H9 (cell line): Measurements from ENCODE around the gene CYB5B. TPM values are rescaled to one million over a fixed set of nuclear protein-coding genes. Genes with fewer than 3 reads are reported as not detected.

Source experiments
- DNase-seq: peaks from one replicate; pipeline ENCODE4 v3.0.0-alpha.2; 2017
- H2AFZ ChIP-seq: one replicate; pipeline ENCODE4 v1.6.1; 2013; ENCODE audit warnings: mild to moderate bottlenecking, low read length, control low read depth, moderate library complexity
- H2AK5ac ChIP-seq: 2 replicates; pipeline ENCODE4 v1.6.1; 2013; ENCODE audit warnings: low read length, control low read depth, mixed read lengths; ENCODE audit not compliant: insufficient read length
- H2BK120ac ChIP-seq: one replicate; pipeline ENCODE4 v1.6.1; 2013; ENCODE audit warnings: low read depth, mild to moderate bottlenecking, low read length, control low read depth, inconsistent platforms; ENCODE audit not compliant: poor library complexity, severe bottlenecking
- H2BK12ac ChIP-seq: 2 replicates; pipeline ENCODE4 v1.6.1; 2013; ENCODE audit warnings: low read length, control low read depth, mixed read lengths, low read depth; ENCODE audit not compliant: insufficient read length
- H2BK15ac ChIP-seq: 2 replicates; pipeline ENCODE4 v1.6.1; 2013; ENCODE audit warnings: low read depth, low read length, control low read depth
- H2BK20ac ChIP-seq: one replicate; pipeline ENCODE4 v1.6.1; 2013; ENCODE audit warnings: low read depth, mild to moderate bottlenecking, low read length, control low read depth, inconsistent platforms; ENCODE audit not compliant: poor library complexity, severe bottlenecking
- H2BK5ac ChIP-seq: 2 replicates; pipeline ENCODE4 v1.6.1; 2013; ENCODE audit warnings: low read length, control low read depth, mixed read lengths; ENCODE audit not compliant: insufficient read length
- H3K14ac ChIP-seq: 2 replicates; pipeline ENCODE4 v1.6.1; 2013; ENCODE audit warnings: low read length, control low read depth; ENCODE audit not compliant: insufficient read depth
- H3K18ac ChIP-seq: 2 replicates; pipeline ENCODE4 v1.6.1; 2013; ENCODE audit warnings: low read depth, mild to moderate bottlenecking, mixed read lengths, low read length, control low read depth; ENCODE audit not compliant: insufficient read length
- H3K23ac ChIP-seq: 2 replicates; pipeline ENCODE4 v1.6.1; 2013; ENCODE audit warnings: low read length, control low read depth, mixed read lengths, low read depth; ENCODE audit not compliant: insufficient read length
- H3K23me2 ChIP-seq: 2 replicates; pipeline ENCODE4 v1.6.1; 2013; ENCODE audit warnings: low read depth, mild to moderate bottlenecking, mixed read lengths, low read length, control low read depth; ENCODE audit not compliant: insufficient read length, poor library complexity, severe bottlenecking
- H3K27ac ChIP-seq: 2 replicates; pipeline ENCODE4 v1.5.1; 2013; ENCODE audit warnings: low read length, control low read depth, mixed read lengths, low read depth; ENCODE audit not compliant: insufficient read length
- H3K27me3 ChIP-seq: 2 replicates; pipeline ENCODE4 v1.6.1; 2013; ENCODE audit warnings: low read length, control low read depth, inconsistent platforms; ENCODE audit not compliant: insufficient read depth
- H3K4ac ChIP-seq: 2 replicates; pipeline ENCODE4 v1.6.1; 2013; ENCODE audit warnings: low read depth, mild to moderate bottlenecking, control low read depth, inconsistent platforms, low read length, moderate library complexity
- H3K4me1 ChIP-seq: 2 replicates; pipeline ENCODE4 v1.6.1; 2013; ENCODE audit warnings: low read length, control low read depth, inconsistent platforms; ENCODE audit not compliant: insufficient read depth
- H3K4me2 ChIP-seq: 2 replicates; pipeline ENCODE4 v1.6.1; 2013; ENCODE audit warnings: low read length, control low read depth, mixed read lengths; ENCODE audit not compliant: insufficient read length, insufficient read depth
- H3K56ac ChIP-seq: 2 replicates; pipeline ENCODE4 v1.6.1; 2013; ENCODE audit warnings: low read depth, mild to moderate bottlenecking, mixed read lengths, low read length, control low read depth; ENCODE audit not compliant: insufficient read length
- H3K79me1 ChIP-seq: 2 replicates; pipeline ENCODE4 v1.6.1; 2013; ENCODE audit warnings: low read depth, mild to moderate bottlenecking, moderate library complexity, low read length, control low read depth, inconsistent platforms; ENCODE audit not compliant: insufficient read depth, poor library complexity, severe bottlenecking
- H3K79me2 ChIP-seq: 2 replicates; pipeline ENCODE4 v1.6.1; 2013; ENCODE audit warnings: low read length, control low read depth, inconsistent platforms; ENCODE audit not compliant: insufficient read depth
- H3K9ac ChIP-seq: 2 replicates; pipeline ENCODE4 v1.6.1; 2013; ENCODE audit warnings: low read length, control low read depth, mixed read lengths; ENCODE audit not compliant: insufficient read length; ENCODE audit errors: extremely low read depth
- H3K9me3 ChIP-seq: one replicate; pipeline ENCODE4 v1.6.1; 2013; ENCODE audit warnings: low read depth, low read length, inconsistent platforms; ENCODE audit not compliant: control insufficient read depth
- H3T11ph ChIP-seq: one replicate; pipeline ENCODE4 v1.6.1; 2013; ENCODE audit warnings: mild to moderate bottlenecking, low read length, control low read depth, inconsistent platforms
- H4K20me1 ChIP-seq: one replicate; pipeline ENCODE4 v1.6.1; 2013; ENCODE audit not compliant: control insufficient read depth, insufficient read length, insufficient read depth
- H4K5ac ChIP-seq: 2 replicates; pipeline ENCODE4 v1.6.1; 2013; ENCODE audit warnings: low read depth, mild to moderate bottlenecking, mixed read lengths, low read length, control low read depth; ENCODE audit not compliant: insufficient read length
- H4K8ac ChIP-seq: replicated peaks from 2 replicates; pipeline ENCODE4 v1.6.1; 2013; ENCODE audit warnings: low read length, control low read depth, mixed read lengths, low read depth; ENCODE audit not compliant: insufficient read length
- H4K91ac ChIP-seq: 2 replicates; pipeline ENCODE4 v1.6.1; 2013; ENCODE audit warnings: low read depth, mild to moderate bottlenecking, moderate library complexity, mixed read lengths, low read length, control low read depth; ENCODE audit not compliant: insufficient read length
- H3K27ac Mint-ChIP-seq, 3 experiments: 2 replicates in 2 of 3; 3 replicates in 1 of 3; pipeline ENCODE4 v1.8.0; 2020 to 2021; ENCODE audit warnings: mixed read lengths in 3 of 3, mild to moderate bottlenecking in 1 of 3, moderate library complexity in 1 of 3
- H3K27me3 Mint-ChIP-seq: 2 replicates; pipeline ENCODE4 v1.8.0; 2021; ENCODE audit warnings: low read depth, mild to moderate bottlenecking, moderate library complexity, mixed read lengths
- H3K36me3 Mint-ChIP-seq, 3 experiments: 2 replicates in 2 of 3; 3 replicates in 1 of 3; pipeline ENCODE4 v1.8.0; 2020 to 2021; ENCODE audit warnings: low read depth in 3 of 3, mixed read lengths in 3 of 3; ENCODE audit not compliant: insufficient read depth in 1 of 3
- H3K4me1 Mint-ChIP-seq, 2 experiments: 2 replicates each; pipeline ENCODE4 v1.8.0; 2020; ENCODE audit warnings: mixed read lengths in 2 of 2
- H3K4me3 Mint-ChIP-seq, 2 experiments: 2 replicates in 1 of 2; 3 replicates in 1 of 2; pipeline ENCODE4 v1.8.0; 2020 to 2021; ENCODE audit warnings: mild to moderate bottlenecking in 2 of 2, mixed read lengths in 2 of 2, moderate library complexity in 1 of 2
- H3K9me3 Mint-ChIP-seq, 2 experiments: 2 replicates in 1 of 2; 3 replicates in 1 of 2; pipeline ENCODE4 v1.8.0; 2020; ENCODE audit warnings: mild to moderate bottlenecking in 2 of 2, mixed read lengths in 2 of 2, moderate library complexity in 1 of 2
- WGBS: extraction: QIAGEN DNeasy Blood & Tissue Kit; methylation state at CpG from one replicate; pipeline ENCODE4 v1.1.7; 2013; ENCODE audit warnings: missing lambda C conversion rate, low lambda C conversion rate, mixed read lengths; ENCODE audit not compliant: insufficient read length; ENCODE audit errors: extremely low coverage; 5-methylcytosine and 5-hydroxymethylcytosine counted together
- total RNA-seq: library from RNA; stranded (reverse); gene quantifications from 2 replicates; pipeline ENCODE4 v1.2.1, GENCODE V29; 2021
- TF ChIP-seq, protein P1 (sequence below): fragments of 200-600 bp; sonication (generic); conservative IDR thresholded peaks from 3 replicates; pipeline ENCODE4 v1.8.0; 2021; ENCODE audit warnings: antibody characterized with exemption, mild to moderate bottlenecking

The CYB5B gene
- total RNA-seq, 1 experiment from 2014 or later: 126 TPM

DNA sequence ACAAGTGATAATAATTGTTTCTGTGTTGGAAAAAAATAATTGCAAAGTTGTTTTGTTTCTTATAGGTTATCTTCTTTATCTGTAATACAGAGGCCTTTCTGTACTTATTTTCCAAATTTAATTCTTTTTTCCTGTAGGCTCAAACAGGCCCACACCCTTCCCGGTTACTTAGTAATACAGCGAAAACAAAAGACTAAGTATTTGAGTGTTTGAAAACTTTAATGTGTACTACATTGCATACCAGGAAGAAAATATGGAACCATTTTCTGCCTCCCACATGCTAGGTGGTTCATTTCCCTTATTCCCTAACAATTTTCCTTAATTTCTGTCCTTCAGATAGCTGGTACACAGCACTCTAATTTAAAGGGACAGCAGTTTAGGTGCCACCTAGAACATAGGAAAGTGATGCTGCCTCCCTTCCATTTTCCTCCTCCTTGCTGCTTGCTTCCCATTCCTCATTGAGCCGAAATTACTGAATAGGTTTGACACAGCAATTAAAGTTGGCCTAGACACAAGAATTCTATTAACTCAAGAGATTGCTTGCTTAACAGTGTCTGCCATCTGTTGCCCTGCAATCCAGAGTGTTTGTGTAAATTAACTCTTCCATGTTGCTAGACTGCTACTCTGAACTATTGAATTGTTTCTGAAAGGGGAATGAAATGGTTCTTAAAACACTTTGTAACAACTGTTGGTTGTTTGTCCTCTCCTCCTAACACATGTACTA lies 24.2 kb downstream of the CYB5B start:
- no peak overlapping the region for H3K4me3 Mint-ChIP-seq
- H3K27ac ChIP-seq: no peak overlapping the region
- H3K9ac ChIP-seq: no peak overlapping the region
- TF ChIP-seq, protein P1, sequence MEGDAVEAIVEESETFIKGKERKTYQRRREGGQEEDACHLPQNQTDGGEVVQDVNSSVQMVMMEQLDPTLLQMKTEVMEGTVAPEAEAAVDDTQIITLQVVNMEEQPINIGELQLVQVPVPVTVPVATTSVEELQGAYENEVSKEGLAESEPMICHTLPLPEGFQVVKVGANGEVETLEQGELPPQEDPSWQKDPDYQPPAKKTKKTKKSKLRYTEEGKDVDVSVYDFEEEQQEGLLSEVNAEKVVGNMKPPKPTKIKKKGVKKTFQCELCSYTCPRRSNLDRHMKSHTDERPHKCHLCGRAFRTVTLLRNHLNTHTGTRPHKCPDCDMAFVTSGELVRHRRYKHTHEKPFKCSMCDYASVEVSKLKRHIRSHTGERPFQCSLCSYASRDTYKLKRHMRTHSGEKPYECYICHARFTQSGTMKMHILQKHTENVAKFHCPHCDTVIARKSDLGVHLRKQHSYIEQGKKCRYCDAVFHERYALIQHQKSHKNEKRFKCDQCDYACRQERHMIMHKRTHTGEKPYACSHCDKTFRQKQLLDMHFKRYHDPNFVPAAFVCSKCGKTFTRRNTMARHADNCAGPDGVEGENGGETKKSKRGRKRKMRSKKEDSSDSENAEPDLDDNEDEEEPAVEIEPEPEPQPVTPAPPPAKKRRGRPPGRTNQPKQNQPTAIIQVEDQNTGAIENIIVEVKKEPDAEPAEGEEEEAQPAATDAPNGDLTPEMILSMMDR: no peak
- no peak overlapping the region for H3K18ac ChIP-seq
- H3K27me3 Mint-ChIP-seq: no peaks in the 10 kb centered on the region
- H2AK5ac ChIP-seq: no peak overlapping the region
- no peak overlapping the region for H3T11ph ChIP-seq
- H3K79me2 ChIP-seq: peaks cover 3% of the 10 kb centered on the region; the same call in 1 of the 2 replicates
- H3K79me1 ChIP-seq: peaks cover 2% of the 10 kb centered on the region
- no peak overlapping the region for H4K5ac ChIP-seq
- no peak overlapping the region for H3K4me2 ChIP-seq
- no peaks in the 10 kb centered on the region for H3K9me3 Mint-ChIP-seq
- no peaks in the 10 kb centered on the region for H3K9me3 ChIP-seq
- H3K4ac ChIP-seq: no peak overlapping the region
- no peak overlapping the region for H4K8ac ChIP-seq
- DNase-seq: no peak
- H3K27ac Mint-ChIP-seq: no peak overlapping the region
- no peak overlapping the region for H2BK5ac ChIP-seq
- no peaks in the 10 kb centered on the region for H3K27me3 ChIP-seq
- H2BK12ac ChIP-seq: no peak overlapping the region
- no peak overlapping the region for H3K14ac ChIP-seq
- H3K4me1 ChIP-seq: no peaks in the 10 kb centered on the region
- no peak overlapping the region for H2BK20ac ChIP-seq
- H3K4me1 Mint-ChIP-seq: no peaks in the 10 kb centered on the region
- H2BK120ac ChIP-seq: no peak overlapping the region
- H4K20me1 ChIP-seq: no peaks in the 10 kb centered on the region
- H3K23me2 ChIP-seq: no peaks in the 10 kb centered on the region
- no peak overlapping the region for H2AFZ ChIP-seq
- no peak overlapping the region for H4K91ac ChIP-seq
- WGBS: no CpG with 5 or more reads among the region's 3 CpGs
- no peak overlapping the region for H2BK15ac ChIP-seq
- no peak overlapping the region for H3K56ac ChIP-seq
- no peak overlapping the region for H3K23ac ChIP-seq
- peaks cover 4 to 38% (median 35%) of the 10 kb centered on the region in 3 experiments; a peak in 6 of 7 replicates for H3K36me3 Mint-ChIP-seq
